Measurements from ENCODE around the gene STIP1. TPM values are rescaled to one million over a fixed set of nuclear protein-coding genes. Genes with fewer than 3 reads are reported as not detected.
A peak's percentile ranks its signal among the peaks of the same experiment; 100 is the strongest.

STIP1 gene
- total RNA-seq, 1 donor from 2014 or later: 91.3 TPM

GRCh38 chr11:64251016-64251752, 65.2 kb downstream of the STIP1 start, which contains the start of gene PLCB3:
Gene PLCB3, plus strand, starts transcription at chr11:64251530. Its CDS starts 120 bp downstream, at chr11:64251650.
- peaks cover 0 to 17% of the 10 kb centered on the region in 2 donors for H3K36me3 ChIP-seq
- peaks cover 35% of the 10 kb centered on the region for H3K4me1 ChIP-seq
- H3K4me3 ChIP-seq: peak within 1 kb of the TSS; percentile 85 to 88
- no peaks in the 10 kb centered on the region for H3K9me3 ChIP-seq
- TF ChIP-seq POLR2AphosphoS5 (IDR thresholded peaks at IDR 0.05; ENCODE audit: insufficient read depth in 1 of 2, low read depth in 1 of 2) (no peak), POLR2A (IDR thresholded peaks at IDR 0.05) (peak in 1 of 2 donors; percentile 71), CTCF (IDR thresholded peaks at IDR 0.05) (peak; percentile 30 to 87 (median 77))
- no peak for DNase-seq (ENCODE audit: extremely low spot score in 2 of 2)
- intact Hi-C loops (cut with DNase I): no loop called here
- peak within 1 kb of the TSS; percentile 78 for H3K27ac ChIP-seq
- H3K27me3 ChIP-seq: no peaks in the 10 kb centered on the region

DNA sequence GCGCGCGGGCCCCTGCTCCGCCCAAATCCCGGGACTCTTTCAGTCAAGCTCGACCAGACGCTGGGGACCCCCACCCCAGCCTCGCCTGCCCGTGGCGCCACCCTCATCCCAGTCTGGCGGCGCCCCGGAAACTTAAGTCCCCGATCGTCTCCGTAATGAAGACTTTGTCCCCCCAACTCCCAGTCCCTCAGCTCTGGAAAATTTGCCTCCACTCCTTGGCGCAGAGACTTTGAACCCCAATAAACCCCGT, 65.7 kb downstream of the STIP1 start:
- intact Hi-C loops (cut with DNase I): no loop called here
- Histone ChIP-seq H3K27ac (peak overlapping the region; percentile 78), H3K4me1 (peaks cover 35% of the 10 kb centered on the region), H3K9me3 (no peaks in the 10 kb centered on the region), H3K27me3 (no peaks in the 10 kb centered on the region), H3K4me3 (peak overlapping the region; percentile 85 to 88), H3K36me3 (peaks cover 0 to 17% of the 10 kb centered on the region in 2 donors)
- TF ChIP-seq POLR2AphosphoS5 (IDR thresholded peaks at IDR 0.05; ENCODE audit: insufficient read depth in 1 of 2, low read depth in 1 of 2) (no peak), CTCF (IDR thresholded peaks at IDR 0.05) (no peak), POLR2A (IDR thresholded peaks at IDR 0.05) (no peak)
- DNase-seq (ENCODE audit: extremely low spot score in 2 of 2): no peak

DNA sequence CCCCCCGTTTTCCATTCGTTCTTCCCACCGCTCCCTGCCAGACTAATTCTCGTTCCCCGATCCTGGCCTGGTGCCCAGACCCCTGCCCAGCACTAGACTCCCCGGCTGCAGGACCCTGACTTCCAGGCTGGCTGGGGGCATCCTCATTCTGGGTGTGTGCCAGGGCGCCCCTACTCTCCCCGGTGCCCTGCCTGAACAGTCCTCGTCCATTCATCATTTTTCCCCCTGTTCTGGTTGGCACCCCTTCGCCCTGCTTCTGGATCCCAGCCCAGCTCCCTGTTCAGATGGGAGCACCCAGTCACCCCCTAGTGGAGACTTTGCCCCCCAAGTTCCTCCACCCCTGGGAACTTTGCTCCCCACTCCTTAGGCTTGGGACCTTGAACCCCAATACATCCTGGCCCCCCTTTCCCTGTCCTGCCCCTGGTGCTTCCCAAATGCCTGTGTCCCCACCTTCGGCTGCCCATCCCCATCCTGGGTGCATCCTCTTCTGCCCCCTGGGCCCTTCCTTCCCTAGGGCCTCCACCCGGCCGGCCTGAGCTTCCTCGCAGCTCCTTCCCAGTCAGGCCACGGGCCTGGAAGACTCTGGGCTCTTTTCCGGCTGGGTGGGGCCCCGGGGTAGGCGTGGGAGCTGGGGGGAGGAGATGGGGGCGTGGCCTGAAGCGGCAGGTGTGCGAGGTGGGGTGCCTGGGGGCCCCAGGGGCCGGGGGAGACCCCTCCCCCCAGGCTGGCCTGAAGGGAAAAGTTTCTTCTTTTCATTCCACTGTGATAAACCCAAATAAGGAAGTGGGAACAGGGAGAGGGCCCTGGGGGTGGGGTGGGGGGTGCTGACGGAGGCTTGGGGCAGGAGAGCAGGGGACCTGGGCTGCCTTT, 66.3 kb downstream of the STIP1 start:
- DNase-seq (ENCODE audit: extremely low spot score in 2 of 2): no peak
- H3K9me3 ChIP-seq: no peaks in the 10 kb centered on the region
- peaks cover 0 to 17% of the 10 kb centered on the region in 2 donors for H3K36me3 ChIP-seq
- H3K4me3 ChIP-seq: peak overlapping the region; percentile 85 to 88
- no peaks in the 10 kb centered on the region for H3K27me3 ChIP-seq
- peaks cover 35% of the 10 kb centered on the region for H3K4me1 ChIP-seq
- TF ChIP-seq CTCF (IDR thresholded peaks at IDR 0.05) (no peak), POLR2AphosphoS5 (IDR thresholded peaks at IDR 0.05; ENCODE audit: insufficient read depth in 1 of 2, low read depth in 1 of 2) (peak in 1 of 2 donors; percentile 32)
- peak overlapping the region; percentile 78 for H3K27ac ChIP-seq
- intact Hi-C loops (cut with DNase I): no loop called here

GRCh38 chr11:64253043-64253442, 67.1 kb downstream of the STIP1 start:
- Histone ChIP-seq H3K27ac (peak overlapping the region; percentile 78), H3K9me3 (no peaks in the 10 kb centered on the region), H3K4me1 (peaks cover 35% of the 10 kb centered on the region), H3K36me3 (peaks cover 0 to 17% of the 10 kb centered on the region in 2 donors), H3K27me3 (no peaks in the 10 kb centered on the region), H3K4me3 (peak overlapping the region in 1 of 2 donors; percentile 85)
- DNase-seq (ENCODE audit: extremely low spot score in 2 of 2): no peak
- TF ChIP-seq POLR2AphosphoS5 (IDR thresholded peaks at IDR 0.05; ENCODE audit: insufficient read depth in 1 of 2, low read depth in 1 of 2): no peak
- no peak for TF ChIP-seq CTCF (IDR thresholded peaks at IDR 0.05)
- TF ChIP-seq POLR2A (IDR thresholded peaks at IDR 0.05): no peak
- intact Hi-C loops (cut with DNase I): no loop called here
